Thyroid gland (tissue), 4 donors: Measurements from ENCODE around the gene KIR2DL1. TPM values are rescaled to one million over a fixed set of nuclear protein-coding genes. Genes with fewer than 3 reads are reported as not detected.
"Not testable (repeated sequence)": the region's sequence is repeated elsewhere in the genome, so short reads cannot be mapped to it uniquely, and the experiment has no call there.

Experiments
- DNase-seq, 2 donors: peaks; one replicate each; pipeline ENCODE4 v3.0.0-alpha.2; 2019
- H3K27ac ChIP-seq, 3 donors: fragments of 200-600 bp; sonication (generic); 1 replicate in 2 of 3; 2 replicates in 1 of 3; pipeline ENCODE4 v1.5.1; 2016 to 2019; ENCODE audit warnings: mild to moderate bottlenecking in 1 of 3, moderate library complexity in 1 of 3
- H3K27me3 ChIP-seq: fragments of 200-600 bp; sonication (generic); one replicate; pipeline ENCODE4 v1.5.1; 2019
- H3K36me3 ChIP-seq, 2 donors: fragments of 200-600 bp; sonication (generic); one replicate each; pipeline ENCODE4 v1.5.1; 2016 to 2019
- H3K4me1 ChIP-seq, 2 donors: fragments of 200-600 bp; sonication (generic); one replicate each; pipeline ENCODE4 v1.5.1; 2017 to 2019
- H3K4me3 ChIP-seq, 3 donors: fragments of 200-600 bp; sonication (generic); replicated peaks in 1 of 3; 1 replicate in 2 of 3; 2 replicates in 1 of 3; pipeline ENCODE4 v1.5.1; 2016; ENCODE audit warnings: mild to moderate bottlenecking in 1 of 3
- H3K9me3 ChIP-seq: fragments of 200-600 bp; sonication (generic); one replicate; pipeline ENCODE4 v1.5.1; 2017
- POLR2A ChIP-seq, 2 donors: fragments of 450-650 bp; IDR thresholded peaks; one replicate each; pipeline ENCODE4 v1.6.1; 2017; ENCODE audit warnings: antibody characterized with exemption in 2 of 2, mild to moderate bottlenecking in 2 of 2, moderate library complexity in 1 of 2
- WGBS, 2 donors: methylation state at CpG; one replicate each; pipeline ENCODE4 v1.1.5; 2017; 5-methylcytosine and 5-hydroxymethylcytosine counted together
- intact Hi-C: fragments of 100-400 bp; cut with DNase I; formaldehyde crosslinking; loops from one replicate; pipeline ENCODE4 v1.15.1; 2023
- total RNA-seq, 4 donors: library from RNA; depleted of rRNA; stranded (reverse); fragments of >200 nt; gene quantifications; one replicate each; pipeline ENCODE4 v1.2.3, GENCODE V29; 2016
- TF ChIP-seq, protein P1 (sequence below), 6 experiments: fragments of 200-600 bp in 3 of 6; fragments of 450-650 bp in 3 of 6; sonication (generic) in 3 of 6; IDR thresholded peaks; one replicate each; pipeline ENCODE4 v1.5.1; 2016 to 2019; ENCODE audit warnings: antibody characterized with exemption in 6 of 6, mild to moderate bottlenecking in 2 of 6, inconsistent platforms in 1 of 6, moderate library complexity in 1 of 6

KIR2DL1 gene
- total RNA-seq, 4 donors from 2014 or later = not detected

DNA sequence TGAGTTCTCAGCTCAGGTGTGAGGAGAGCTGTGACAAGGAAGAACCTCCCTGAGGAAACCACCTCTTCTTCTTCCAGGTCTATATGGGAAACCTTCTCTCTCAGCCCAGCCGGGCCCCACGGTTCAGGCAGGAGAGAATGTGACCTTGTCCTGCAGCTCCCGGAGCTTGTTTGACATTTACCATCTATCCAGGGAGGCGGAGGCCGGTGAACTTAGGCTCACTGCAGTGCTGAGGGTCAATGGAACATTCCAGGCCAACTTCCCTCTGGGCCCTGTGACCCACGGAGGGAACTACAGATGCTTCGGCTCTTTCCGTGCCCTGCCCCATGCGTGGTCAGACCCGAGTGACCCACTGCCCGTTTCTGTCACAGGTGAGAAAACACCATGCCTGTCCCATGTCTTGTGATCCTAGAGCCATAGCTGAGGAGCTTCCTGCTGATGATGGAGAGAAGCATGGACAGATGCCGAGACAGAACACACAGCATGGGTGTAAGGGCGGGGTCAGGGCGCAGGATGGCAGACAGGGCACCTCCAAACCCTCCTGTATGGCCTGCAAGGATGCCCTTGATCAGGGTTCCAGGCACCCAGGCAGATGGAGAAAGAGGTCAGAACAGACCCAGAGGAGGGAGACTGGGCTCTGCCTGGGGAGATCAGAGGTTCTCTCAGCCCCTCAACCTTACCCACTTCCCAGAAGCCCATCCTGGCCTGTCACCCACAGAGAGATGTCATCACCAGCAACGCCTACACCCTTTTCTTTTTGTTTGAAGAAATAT lies 40.0 kb upstream of the KIR2DL1 start:
- Histone ChIP-seq H3K27ac (no peak overlapping the region), H3K4me3 (no peak overlapping the region), H3K27me3 (no peaks in the 10 kb centered on the region), H3K9me3 (no peaks in the 10 kb centered on the region), H3K4me1 (no peaks in the 10 kb centered on the region), H3K36me3 (no peaks in the 10 kb centered on the region)
- TF ChIP-seq, protein P1, sequence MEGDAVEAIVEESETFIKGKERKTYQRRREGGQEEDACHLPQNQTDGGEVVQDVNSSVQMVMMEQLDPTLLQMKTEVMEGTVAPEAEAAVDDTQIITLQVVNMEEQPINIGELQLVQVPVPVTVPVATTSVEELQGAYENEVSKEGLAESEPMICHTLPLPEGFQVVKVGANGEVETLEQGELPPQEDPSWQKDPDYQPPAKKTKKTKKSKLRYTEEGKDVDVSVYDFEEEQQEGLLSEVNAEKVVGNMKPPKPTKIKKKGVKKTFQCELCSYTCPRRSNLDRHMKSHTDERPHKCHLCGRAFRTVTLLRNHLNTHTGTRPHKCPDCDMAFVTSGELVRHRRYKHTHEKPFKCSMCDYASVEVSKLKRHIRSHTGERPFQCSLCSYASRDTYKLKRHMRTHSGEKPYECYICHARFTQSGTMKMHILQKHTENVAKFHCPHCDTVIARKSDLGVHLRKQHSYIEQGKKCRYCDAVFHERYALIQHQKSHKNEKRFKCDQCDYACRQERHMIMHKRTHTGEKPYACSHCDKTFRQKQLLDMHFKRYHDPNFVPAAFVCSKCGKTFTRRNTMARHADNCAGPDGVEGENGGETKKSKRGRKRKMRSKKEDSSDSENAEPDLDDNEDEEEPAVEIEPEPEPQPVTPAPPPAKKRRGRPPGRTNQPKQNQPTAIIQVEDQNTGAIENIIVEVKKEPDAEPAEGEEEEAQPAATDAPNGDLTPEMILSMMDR (IDR thresholded peaks at IDR 0.05) = no peak
- TF ChIP-seq POLR2A (IDR thresholded peaks at IDR 0.05) = no peak
- intact Hi-C loops = no loop called here
- no peak for DNase-seq
- 74 to 76% methylated on average over 15 of the region's 15 CpGs for WGBS, 2 donors

DNA sequence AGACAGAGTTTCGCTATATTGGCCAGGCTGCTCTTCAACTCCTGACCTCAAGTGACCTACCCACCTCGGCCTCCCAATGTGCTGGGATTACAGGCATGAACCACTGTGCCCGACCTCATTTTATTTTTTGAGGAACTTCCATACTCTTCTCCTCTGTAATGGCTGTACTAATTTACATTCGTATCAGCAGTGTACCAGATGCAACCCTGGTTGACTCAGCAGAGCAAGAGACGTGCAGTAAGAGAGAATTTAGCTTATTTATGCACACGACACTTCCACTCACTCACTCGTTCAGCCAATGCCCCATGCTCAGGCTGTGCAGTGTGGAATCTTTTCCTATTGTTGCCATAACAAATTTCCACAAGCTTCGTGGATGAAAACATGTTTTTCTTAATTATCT lies 38.4 kb upstream of the KIR2DL1 start:
- 62 to 68% methylated on average over 8 of the region's 8 CpGs for WGBS, 2 donors
- intact Hi-C loops = no loop called here

DNA sequence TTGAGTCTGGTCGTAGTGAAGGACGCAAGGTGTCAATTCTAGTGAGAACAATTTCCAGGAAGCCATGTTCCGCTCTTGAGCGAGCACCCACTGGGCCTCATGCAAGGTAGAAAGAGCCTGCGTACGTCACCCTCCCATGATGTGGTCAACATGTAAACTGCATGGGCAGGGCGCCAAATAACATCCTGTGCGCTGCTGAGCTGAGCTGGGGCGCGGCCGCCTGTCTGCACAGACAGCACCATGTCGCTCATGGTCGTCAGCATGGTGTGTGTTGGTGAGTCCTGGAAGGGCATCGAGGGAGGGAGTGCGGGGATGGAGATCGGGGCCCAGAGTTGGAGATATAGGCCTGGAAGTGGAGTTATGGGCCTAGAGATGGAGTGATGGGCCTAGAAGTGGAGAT lies 31.3 kb upstream of the KIR2DL1 start, which contains the start of gene KIR2DL3:
Gene KIR2DL3 (plus strand): TSS at position 208 of the 400 bp plus-strand sequence. CDS start 33 bp downstream, at position 241.
- WGBS, 2 donors = 90 to 91% methylated on average over 16 of the region's 16 CpGs
- DNase-seq, H3K27me3 ChIP-seq, H3K4me3 ChIP-seq, intact Hi-C loops, H3K4me1 ChIP-seq, H3K27ac ChIP-seq, H3K9me3 ChIP-seq, H3K36me3 ChIP-seq: not testable (repeated sequence)

More for the DNA sequence above, 38.4 kb upstream of the KIR2DL1 start:
- no peaks in the 10 kb centered on the region for H3K36me3 ChIP-seq
- H3K27ac ChIP-seq = no peak overlapping the region
- H3K9me3 ChIP-seq = no peaks in the 10 kb centered on the region
- DNase-seq = no peak
- H3K4me3 ChIP-seq = no peak overlapping the region
- no peaks in the 10 kb centered on the region for H3K27me3 ChIP-seq
- H3K4me1 ChIP-seq = no peaks in the 10 kb centered on the region
- TF ChIP-seq, protein P1 (IDR thresholded peaks at IDR 0.05) = no peak
- no peak for TF ChIP-seq POLR2A (IDR thresholded peaks at IDR 0.05)

GRCh38 chr19:54738715-54739114 lies 30.9 kb upstream of the KIR2DL1 start:
- no peaks in the 10 kb centered on the region for H3K27me3 ChIP-seq
- no peaks in the 10 kb centered on the region for H3K36me3 ChIP-seq
- no peaks in the 10 kb centered on the region for H3K9me3 ChIP-seq
- H3K27ac ChIP-seq = no peak overlapping the region
- DNase-seq = no peak
- no peaks in the 10 kb centered on the region for H3K4me1 ChIP-seq
- intact Hi-C loops = no loop called here
- TF ChIP-seq POLR2A (IDR thresholded peaks at IDR 0.05) = no peak
- TF ChIP-seq, protein P1 (IDR thresholded peaks at IDR 0.05) = no peak
- H3K4me3 ChIP-seq = no peak overlapping the region
- WGBS, 2 donors = 75 to 79% methylated on average over 1 of the region's 1 CpG

DNA sequence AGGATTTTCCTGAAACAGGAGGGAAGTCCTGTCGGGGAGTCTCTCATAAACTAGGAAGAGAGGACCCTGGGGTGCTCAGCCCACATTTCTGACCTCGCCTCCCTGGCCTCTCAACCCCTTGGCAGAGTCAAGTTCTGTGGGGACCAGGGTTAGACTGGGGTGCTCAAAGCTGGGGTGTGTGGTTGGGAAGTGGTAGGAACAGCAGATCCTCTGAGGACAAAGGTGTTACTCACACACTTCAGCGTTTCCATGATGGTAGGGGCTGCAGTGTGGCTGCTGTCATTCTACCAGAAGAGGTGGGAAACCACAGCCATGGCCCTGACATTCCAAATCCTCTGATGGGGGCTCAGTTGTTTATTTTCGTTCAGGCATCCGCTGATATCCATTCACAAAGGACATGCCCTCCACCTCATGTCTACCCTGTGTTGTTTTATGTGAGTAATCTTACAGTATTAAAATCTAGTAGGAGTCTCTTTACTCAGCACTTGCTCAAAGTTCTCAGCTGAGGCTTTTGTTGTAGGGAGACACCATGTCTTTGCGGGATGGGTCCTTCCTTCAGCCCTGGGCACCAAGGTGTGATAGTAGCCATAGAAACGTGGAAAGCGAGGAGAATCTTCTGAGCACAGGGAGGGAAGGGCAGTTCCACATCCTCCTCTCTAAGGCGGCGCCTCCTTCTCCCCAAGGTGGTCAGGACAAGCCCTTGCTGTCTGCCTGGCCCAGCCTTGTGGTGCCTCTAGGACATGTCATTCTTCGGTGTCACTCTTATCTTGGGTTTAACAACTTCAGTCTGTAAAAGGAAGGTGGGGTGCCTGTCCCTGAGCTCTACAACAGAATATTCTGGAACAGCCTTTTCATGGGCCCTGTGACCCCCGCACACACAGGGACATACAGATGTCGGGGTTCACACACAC lies 29.8 kb upstream of the KIR2DL1 start:
- intact Hi-C loops = no loop called here
- TF ChIP-seq, protein P1 (IDR thresholded peaks at IDR 0.05) = no peak
- TF ChIP-seq POLR2A (IDR thresholded peaks at IDR 0.05) = no peak
- 72 to 84% methylated on average over 13 of the region's 13 CpGs for WGBS, 2 donors
- Histone ChIP-seq H3K27me3 (no peaks in the 10 kb centered on the region), H3K27ac (no peak overlapping the region), H3K9me3 (no peaks in the 10 kb centered on the region), H3K4me3 (no peak overlapping the region), H3K4me1 (no peaks in the 10 kb centered on the region), H3K36me3 (no peaks in the 10 kb centered on the region)
- DNase-seq = no peak

GRCh38 chr19:54741950-54742349 lies 27.6 kb upstream of the KIR2DL1 start:
- H3K4me1 ChIP-seq, DNase-seq, H3K9me3 ChIP-seq, H3K36me3 ChIP-seq, H3K4me3 ChIP-seq, H3K27me3 ChIP-seq, intact Hi-C loops, H3K27ac ChIP-seq: not testable (repeated sequence)
- 56 to 73% methylated on average over 5 of the region's 5 CpGs for WGBS, 2 donors

GRCh38 chr19:54744080-54744479 lies 25.5 kb upstream of the KIR2DL1 start:
- intact Hi-C loops, DNase-seq, H3K27ac ChIP-seq, H3K9me3 ChIP-seq, H3K4me1 ChIP-seq, H3K4me3 ChIP-seq, H3K36me3 ChIP-seq, H3K27me3 ChIP-seq: not testable (repeated sequence)
- 68 to 75% methylated on average over 5 of the region's 5 CpGs for WGBS, 2 donors

DNA sequence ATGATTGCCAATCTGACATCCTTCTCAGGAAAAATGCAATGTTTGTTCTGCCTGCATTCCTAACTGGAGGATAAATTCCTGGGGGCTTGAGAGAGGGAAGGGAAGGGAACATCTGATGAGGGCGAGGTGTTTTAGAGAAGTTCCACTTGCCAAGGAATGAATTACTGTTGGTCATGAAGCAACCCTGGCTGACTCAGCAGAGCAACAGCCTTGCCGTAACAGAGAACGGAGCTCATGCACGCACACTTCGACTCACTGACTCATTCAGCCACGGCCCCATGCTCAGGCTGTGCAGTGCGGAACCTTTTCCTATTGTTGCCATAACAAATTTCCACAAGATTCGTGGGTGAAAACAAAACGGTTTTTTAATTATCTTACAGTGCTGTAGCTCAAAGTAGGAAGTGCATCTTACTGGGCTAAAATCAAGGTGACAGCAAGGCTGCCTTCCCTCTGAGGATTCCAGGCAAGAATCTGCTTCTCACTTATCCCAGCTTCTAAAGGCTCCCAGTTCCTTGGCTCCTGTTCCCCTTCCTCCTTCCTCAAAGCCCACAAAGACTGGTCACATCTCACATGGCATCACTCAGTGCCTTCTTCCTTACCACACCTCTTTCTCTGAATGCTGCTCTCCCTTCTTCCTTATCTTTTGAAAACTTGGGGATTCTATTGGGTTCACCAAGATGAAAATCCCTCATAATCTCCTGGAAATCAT lies 21.8 kb upstream of the KIR2DL1 start:
- H3K27me3 ChIP-seq, intact Hi-C loops, H3K9me3 ChIP-seq, DNase-seq, H3K36me3 ChIP-seq, H3K4me1 ChIP-seq, H3K27ac ChIP-seq, H3K4me3 ChIP-seq: not testable (repeated sequence)
- 65 to 77% methylated on average over 9 of the region's 9 CpGs for WGBS, 2 donors
